ENCODE data around the gene LTBP3.
"Not testable (repeated sequence)": the region's sequence is repeated elsewhere in the genome, so short reads cannot be mapped to it uniquely, and the experiment has no call there.

The LTBP3 gene

GRCh38 chr11:65535102-65535501 is 23.1 kb downstream of the LTBP3 start:
- no peak for DNase-seq

GRCh38 chr11:65532388-65533064 is 25.6 kb downstream of the LTBP3 start:
- no peak for DNase-seq

DNA sequence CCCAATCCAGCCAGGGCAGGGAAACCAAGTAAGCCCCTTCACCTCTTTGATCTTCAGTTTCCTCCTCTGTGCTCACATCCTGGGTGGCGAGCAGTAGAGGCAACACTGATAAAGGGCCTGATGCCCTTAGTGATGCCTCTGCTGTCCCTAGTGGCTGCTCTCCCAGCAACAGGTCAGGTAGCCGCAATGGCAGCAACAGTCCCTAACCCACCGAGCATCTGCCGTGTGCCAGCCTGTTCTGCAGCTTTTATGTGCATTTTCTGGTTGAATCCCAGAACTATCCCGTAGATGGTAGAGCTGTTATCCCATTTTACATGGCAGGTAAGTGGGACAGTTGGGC is 28.0 kb downstream of the LTBP3 start:
- no peak for DNase-seq

- DNase-seq = no peak
Observed at GRCh38 chr11:65529475-65530156, 28.5 kb downstream of the LTBP3 start.

DNA sequence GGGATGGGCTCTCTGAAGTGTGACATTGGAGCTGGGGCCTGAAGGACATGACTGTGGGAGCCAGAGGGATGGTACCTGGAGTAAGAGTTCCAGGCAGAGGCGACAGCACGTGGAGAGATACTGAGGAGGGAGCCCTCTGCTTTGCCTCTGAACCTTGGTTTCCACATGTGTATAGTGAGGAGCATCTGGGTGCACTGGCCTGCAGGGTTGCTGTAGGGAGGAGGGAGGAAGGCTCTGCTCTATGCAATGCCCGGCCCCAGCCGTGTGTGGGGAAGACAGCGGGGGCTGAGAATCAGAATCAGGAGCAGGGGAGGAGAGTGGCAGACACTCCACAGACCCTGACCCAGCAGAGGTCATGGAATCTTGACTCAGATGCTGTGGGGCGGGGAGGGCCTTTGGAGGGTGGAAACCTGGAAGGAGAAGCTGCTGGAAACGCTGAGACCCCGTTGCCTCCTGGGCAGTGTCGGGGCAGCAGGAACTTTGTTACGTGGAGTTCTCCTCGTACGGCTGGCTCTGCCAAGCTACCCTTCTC is 29.3 kb downstream of the LTBP3 start:
- no peak for DNase-seq

DNA sequence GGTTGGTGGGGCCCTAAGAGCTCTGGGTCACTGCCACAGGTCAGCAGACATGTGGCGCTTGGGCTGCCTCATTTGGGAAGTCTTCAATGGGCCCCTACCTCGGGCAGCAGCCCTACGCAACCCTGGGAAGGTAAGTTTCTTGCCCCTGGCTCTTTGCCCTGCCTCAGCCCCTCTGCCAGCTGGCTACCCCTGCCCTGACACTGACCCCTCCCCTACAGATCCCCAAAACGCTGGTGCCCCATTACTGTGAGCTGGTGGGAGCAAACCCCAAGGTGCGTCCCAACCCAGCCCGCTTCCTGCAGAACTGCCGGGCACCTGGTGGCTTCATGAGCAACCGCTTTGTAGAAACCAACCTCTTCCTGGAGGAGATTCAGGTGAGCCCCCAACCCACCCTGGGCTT is 31.4 kb downstream of the LTBP3 start:
- DNase-seq = no peak

- DNase-seq = no peak
Observed at GRCh38 chr11:65525546-65526480, 32.3 kb downstream of the LTBP3 start.

DNA sequence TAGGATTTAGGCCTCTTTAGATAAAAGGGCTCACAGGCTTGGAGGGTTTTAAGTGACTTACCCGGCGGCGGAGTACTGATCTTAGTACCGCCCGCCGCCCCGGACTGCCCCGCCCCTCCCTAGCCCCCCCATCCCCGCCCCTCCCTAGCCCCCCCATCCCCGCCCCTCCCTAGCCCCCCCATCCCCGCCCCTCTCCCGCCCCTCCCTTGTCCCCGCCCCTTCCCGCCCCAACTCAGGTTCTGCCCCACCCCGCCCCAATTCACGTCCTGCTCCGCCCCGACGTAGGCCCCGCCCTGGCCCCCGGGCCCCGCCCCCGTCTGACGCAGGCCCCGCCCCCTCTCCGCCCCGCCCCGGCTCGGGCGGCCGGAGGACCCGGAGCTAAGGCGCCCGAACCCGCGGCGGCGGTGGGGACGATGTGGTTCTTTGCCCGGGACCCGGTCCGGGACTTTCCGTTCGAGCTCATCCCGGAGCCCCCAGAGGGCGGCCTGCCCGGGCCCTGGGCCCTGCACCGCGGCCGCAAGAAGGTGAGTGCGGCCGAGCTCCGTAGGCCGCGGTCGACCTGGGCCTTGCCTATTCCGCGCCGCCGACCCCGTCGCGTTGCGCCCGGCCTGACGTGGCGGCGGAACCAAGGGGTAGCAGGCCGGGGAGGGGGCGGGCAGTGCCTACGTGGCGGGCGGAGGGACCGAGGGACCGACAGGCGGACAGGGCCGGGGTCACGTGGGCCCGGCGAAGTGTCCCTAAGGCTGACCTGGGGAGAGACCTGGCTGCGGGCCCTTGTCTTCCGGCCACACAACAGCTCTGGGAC is 33.2 kb downstream of the LTBP3 start, which contains the start of gene SCYL1:
Gene SCYL1, plus strand, starts transcription at position 343 of the 805 bp plus-strand sequence. Its CDS starts 71 bp downstream, at position 414.
- peak; percentile 77 for DNase-seq

GRCh38 chr11:65524014-65524740 is 34.0 kb downstream of the LTBP3 start:
- no peak for DNase-seq

GRCh38 chr11:65523631-65523968 is 34.6 kb downstream of the LTBP3 start:
- DNase-seq = not testable (repeated sequence)

GRCh38 chr11:65522718-65523630 is 35.2 kb downstream of the LTBP3 start:
- DNase-seq = not testable (repeated sequence)

DNA sequence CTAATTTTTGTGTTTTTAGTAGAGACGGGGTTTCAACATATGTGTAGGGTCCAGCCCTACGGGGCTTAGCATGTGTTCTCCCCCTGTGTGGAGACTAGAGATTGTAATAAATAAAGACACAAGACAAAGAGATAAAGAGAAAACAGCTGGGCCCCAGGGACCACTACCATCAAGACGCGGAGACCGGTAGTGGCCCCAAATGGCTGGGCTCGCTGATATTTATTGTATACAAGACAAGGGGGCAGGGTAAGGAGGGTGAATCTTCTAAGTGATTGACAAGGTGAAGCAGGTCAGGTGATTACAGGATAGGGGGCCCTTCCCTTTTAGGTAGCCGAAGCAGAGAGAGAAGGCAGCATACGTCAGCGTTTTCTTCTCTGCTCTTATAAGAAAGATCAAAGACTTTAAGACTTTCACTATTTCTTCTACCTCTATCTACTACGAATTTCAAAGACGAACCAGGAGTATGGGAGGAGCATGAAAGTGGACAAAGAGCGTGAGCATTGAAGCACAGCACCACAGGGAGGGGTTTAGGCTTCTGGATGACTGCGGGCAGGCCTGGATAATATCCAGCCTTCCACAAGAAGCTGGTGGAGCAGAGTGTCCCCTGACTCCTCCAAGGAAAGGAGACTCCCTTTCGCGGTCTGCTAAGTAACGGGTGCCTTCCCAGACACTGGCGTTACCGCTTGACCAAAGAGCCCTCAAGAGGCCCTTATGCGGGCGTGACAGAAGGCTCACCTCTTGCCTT is 36.2 kb downstream of the LTBP3 start:
- not testable (repeated sequence) for DNase-seq

- not testable (repeated sequence) for DNase-seq
Observed at GRCh38 chr11:65518941-65519549, 39.1 kb downstream of the LTBP3 start.

DNA sequence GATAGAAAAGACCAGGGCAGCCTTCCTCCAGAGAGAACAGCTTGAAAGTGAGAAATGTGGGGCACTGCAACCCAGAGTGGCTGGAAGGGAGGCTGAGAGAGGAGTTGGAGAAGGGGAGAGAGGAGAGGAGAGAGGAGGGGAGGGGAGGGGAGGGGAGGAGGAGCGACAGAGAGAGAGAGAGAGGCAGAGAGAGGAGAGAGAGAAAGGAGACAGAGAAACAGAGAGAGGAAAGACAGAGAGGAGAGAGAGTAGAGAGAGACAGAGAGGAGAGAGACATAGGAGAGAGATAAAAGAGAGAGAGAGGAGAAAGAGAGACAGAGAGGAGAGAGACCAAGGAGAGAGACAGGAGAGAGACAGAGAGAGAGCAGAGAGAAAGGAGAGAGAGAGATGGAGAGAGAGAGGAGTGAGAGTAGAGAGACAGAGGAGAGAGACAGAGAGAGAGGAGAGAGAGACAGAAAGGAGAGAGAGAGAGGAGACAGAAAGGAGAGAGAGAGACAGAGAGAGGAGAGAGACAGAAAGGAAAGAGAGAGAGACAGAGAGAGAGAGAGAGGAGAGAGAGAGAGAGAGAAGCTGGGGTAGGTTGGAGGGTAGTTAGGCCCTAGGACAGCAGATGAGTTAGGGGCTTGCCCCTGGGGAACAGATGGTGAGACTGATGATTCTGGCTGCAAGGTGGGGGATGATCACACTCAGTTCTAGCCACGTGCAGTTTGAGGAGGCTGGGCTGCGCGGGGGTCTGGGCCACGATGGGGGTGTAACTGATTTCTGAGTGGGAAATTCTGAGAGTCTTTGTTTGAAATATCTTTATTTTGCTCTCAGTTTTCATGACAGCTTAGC is 41.8 kb downstream of the LTBP3 start:
- no peak for DNase-seq

DNA sequence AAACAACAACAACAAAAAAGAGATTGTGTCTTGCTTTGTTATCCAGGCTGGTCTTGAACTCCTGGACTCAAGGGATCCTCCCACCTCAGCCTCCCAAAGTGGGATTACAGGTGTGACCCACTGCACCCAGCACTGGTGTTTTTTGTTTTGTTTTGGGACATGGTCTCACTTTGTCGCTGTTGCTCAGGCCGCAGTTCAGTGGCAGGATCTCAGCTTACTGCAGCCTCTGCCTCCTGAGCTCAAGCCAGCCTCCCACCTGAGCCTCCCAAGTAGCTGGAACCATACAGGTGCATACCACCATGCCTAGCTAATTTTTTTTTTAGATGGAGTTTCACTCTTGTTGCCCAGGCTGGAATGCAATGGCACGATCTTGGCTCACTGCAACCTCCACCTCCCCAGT is 45.8 kb downstream of the LTBP3 start:
- DNase-seq = not testable (repeated sequence)

- DNase-seq = no peak
Observed at GRCh38 chr11:65506772-65507505, 51.2 kb downstream of the LTBP3 start.

DNA sequence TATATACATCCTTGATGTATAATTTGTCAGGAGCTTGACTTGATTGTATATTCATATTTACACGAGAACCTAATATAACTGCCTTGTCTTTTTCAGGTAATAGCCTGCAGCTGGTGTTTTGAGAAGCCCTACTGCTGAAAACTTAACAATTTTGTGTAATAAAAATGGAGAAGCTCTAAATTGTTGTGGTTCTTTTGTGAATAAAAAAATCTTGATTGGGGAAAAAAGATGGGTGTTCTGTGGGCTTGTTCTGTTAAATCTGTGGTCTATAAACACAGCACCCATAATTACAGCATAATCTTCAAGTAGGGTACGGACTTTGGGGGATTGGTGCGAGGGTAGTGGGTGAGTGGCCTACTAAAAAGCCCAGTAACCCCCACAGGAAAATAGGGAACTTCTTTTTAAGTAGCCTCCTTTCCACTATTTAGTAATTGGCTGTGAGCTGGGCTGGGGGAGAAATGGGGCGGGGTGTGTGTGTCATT is 51.8 kb downstream of the LTBP3 start:
- DNase-seq = no peak
